Smooth muscle cell (in vitro differentiated cells): ENCODE results near the gene PCGF3. TPM values are rescaled to one million over a fixed set of nuclear protein-coding genes. Genes with fewer than 3 reads are reported as not detected.

ENCODE experiments used
- DNase-seq: peaks from one replicate; lab custom pipeline; 2025; ENCODE audit not compliant: unreplicated experiment; lab: John Stamatoyannopoulos, UW
- H2AFZ ChIP-seq: fragments of 200-600 bp; sonication (generic); 2 replicates; pipeline ENCODE4 v1.6.0; 2016; ENCODE audit warnings: antibody characterized with exemption, low read depth, mild to moderate bottlenecking
- H3F3A ChIP-seq: fragments of 200-600 bp; sonication (generic); 2 replicates; pipeline ENCODE4 v1.6.0; 2017; ENCODE audit warnings: antibody characterized with exemption, low read depth
- H3K27ac ChIP-seq: fragments of 200-600 bp; sonication (generic); 2 replicates; pipeline ENCODE4 v1.5.1; 2016; ENCODE audit warnings: low read depth, mild to moderate bottlenecking
- H3K27me3 ChIP-seq: fragments of 200-600 bp; sonication (generic); 2 replicates; pipeline ENCODE4 v1.6.1; 2016; ENCODE audit warnings: low read depth, mild to moderate bottlenecking
- H3K36me3 ChIP-seq: fragments of 200-600 bp; sonication (generic); 2 replicates; pipeline ENCODE4 v1.5.1; 2016; ENCODE audit warnings: low read depth
- H3K4me1 ChIP-seq: fragments of 200-600 bp; sonication (generic); 2 replicates; pipeline ENCODE4 v1.5.1; 2016; ENCODE audit warnings: low read depth
- H3K4me2 ChIP-seq: fragments of 200-600 bp; sonication (generic); 2 replicates; pipeline ENCODE4 v1.6.0; 2016; ENCODE audit warnings: mild to moderate bottlenecking
- H3K4me3 ChIP-seq: fragments of 200-600 bp; sonication (generic); 2 replicates; pipeline ENCODE4 v1.5.1; 2016; ENCODE audit warnings: mild to moderate bottlenecking
- H3K79me2 ChIP-seq: fragments of 200-600 bp; sonication (generic); 2 replicates; pipeline ENCODE4 v1.6.0; 2016; ENCODE audit warnings: low read depth, mild to moderate bottlenecking
- H3K9ac ChIP-seq: fragments of 200-600 bp; sonication (generic); 2 replicates; pipeline ENCODE4 v1.6.0; 2016; ENCODE audit warnings: low read depth
- H3K9me3 ChIP-seq: fragments of 200-600 bp; sonication (generic); replicated peaks from 2 replicates; pipeline ENCODE4 v1.5.1; 2016; ENCODE audit warnings: low read depth
- H4K20me1 ChIP-seq: fragments of 200-600 bp; sonication (generic); 2 replicates; pipeline ENCODE4 v1.6.0; 2016; ENCODE audit warnings: low read depth
- WGBS: methylation state at CpG from one replicate; pipeline ENCODE4 v1.1.7; 2016; ENCODE audit warnings: low lambda C conversion rate; 5-methylcytosine and 5-hydroxymethylcytosine counted together
- polyA plus RNA-seq: library from polyadenylated mRNA; unstranded; fragments of >200 nt; fragmentation: Nextera tagmentation; extraction: Ambion mirVana; gene quantifications from 2 replicates; pipeline ENCODE4 v1.2.1, GENCODE V29; 2016
- total RNA-seq: library from RNA; depleted of rRNA; stranded (reverse); fragments of >200 nt; gene quantifications from 2 replicates; pipeline ENCODE4 v1.2.3, GENCODE V29; 2014
- TF ChIP-seq, protein P1 (sequence below): fragments of 200-600 bp; sonication (generic); IDR thresholded peaks from 2 replicates; pipeline ENCODE4 v1.5.1; 2017; ENCODE audit warnings: borderline replicate concordance, mild to moderate bottlenecking, antibody characterized with exemption; ENCODE audit not compliant: insufficient read depth, poor library complexity, severe bottlenecking

The PCGF3 gene
- total and polyA plus RNA-seq, 2 experiments from 2014 or later = 29.6 to 45.4 TPM

DNA sequence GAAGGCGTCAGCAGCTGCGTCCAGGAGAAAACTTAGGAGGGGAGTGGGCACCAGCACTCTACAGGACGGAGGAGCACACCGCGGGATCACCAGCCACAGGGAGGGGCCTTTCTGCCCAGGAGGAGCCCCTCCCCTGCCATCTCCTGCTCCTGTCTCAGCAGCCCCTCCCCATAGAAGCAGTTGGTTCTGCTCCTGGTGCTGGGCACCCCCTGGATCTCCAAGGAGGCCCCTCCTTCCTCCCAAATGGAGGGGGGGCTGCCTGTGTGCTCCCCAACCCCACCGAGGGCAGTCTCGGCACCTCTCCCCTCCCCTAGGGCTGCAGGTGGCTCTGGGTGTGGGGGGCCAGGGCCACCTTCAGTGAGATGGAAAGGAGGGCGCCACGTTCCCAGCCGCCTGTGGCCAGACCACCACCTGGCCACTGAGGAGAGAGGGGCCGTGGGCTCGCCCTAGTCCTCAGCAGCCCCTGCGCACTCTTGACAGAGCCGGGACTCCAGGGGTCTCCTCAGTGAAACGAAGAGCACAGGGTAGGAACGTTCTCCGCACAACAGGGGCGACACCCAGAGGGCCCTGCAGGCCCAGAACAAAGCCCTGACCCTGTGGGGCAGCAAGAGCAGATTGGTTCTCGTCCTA, 82.5 kb downstream of the PCGF3 start:
- Histone ChIP-seq H3K79me2 (no peaks in the 10 kb centered on the region), H3K27ac (no peak overlapping the region), H4K20me1 (no peaks in the 10 kb centered on the region), H3K27me3 (peaks cover 65% of the 10 kb centered on the region), H3K4me1 (peaks cover 12% of the 10 kb centered on the region), H3K9ac (no peak overlapping the region), H3K9me3 (no peaks in the 10 kb centered on the region), H3F3A (no peaks in the 10 kb centered on the region), H3K4me2 (no peak overlapping the region), H3K4me3 (no peak overlapping the region), H3K36me3 (no peaks in the 10 kb centered on the region), H2AFZ (no peak overlapping the region)
- WGBS = 90% methylated on average over 19 of the region's 19 CpGs
- DNase-seq = no peak
- TF ChIP-seq, protein P1, sequence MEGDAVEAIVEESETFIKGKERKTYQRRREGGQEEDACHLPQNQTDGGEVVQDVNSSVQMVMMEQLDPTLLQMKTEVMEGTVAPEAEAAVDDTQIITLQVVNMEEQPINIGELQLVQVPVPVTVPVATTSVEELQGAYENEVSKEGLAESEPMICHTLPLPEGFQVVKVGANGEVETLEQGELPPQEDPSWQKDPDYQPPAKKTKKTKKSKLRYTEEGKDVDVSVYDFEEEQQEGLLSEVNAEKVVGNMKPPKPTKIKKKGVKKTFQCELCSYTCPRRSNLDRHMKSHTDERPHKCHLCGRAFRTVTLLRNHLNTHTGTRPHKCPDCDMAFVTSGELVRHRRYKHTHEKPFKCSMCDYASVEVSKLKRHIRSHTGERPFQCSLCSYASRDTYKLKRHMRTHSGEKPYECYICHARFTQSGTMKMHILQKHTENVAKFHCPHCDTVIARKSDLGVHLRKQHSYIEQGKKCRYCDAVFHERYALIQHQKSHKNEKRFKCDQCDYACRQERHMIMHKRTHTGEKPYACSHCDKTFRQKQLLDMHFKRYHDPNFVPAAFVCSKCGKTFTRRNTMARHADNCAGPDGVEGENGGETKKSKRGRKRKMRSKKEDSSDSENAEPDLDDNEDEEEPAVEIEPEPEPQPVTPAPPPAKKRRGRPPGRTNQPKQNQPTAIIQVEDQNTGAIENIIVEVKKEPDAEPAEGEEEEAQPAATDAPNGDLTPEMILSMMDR = no peak

DNA sequence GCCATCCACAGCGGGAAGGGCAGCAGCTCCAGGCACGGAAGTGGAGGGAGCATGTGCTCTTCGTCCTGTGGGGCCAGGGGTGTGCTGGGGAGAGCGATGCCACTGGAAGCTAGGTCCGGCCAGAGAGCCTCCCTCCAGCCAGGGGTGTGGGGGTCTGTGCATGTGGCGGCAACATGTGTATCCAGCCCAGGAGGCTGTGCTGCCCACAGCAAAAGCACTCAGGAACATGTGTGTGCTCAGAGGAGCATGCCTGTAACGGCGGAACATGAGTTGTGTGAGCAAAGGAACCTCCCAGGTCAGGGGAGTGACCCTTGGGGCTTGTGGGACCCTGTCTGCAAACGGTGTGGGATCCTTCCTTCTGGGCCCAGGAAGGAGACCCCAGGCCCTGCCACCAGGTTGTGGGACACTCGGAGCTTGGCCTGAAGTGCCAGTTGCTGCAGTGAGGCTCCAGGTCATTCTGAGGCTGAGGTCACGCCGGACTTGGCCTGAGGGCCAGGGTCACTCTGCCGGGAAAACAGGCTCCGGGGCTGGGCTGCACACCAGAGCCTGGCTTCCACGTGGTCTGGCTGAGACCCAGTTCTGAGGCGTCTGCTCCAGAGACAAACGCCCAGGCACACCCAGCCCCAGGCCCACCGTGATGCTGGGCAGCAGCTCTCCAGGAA, 83.1 kb downstream of the PCGF3 start:
- DNase-seq = no peak
- no peak overlapping the region for H3K27ac ChIP-seq
- peaks cover 12% of the 10 kb centered on the region for H3K4me1 ChIP-seq
- H3F3A ChIP-seq = no peaks in the 10 kb centered on the region
- H3K4me3 ChIP-seq = no peak overlapping the region
- WGBS = 85% methylated on average over 18 of the region's 18 CpGs
- H3K9me3 ChIP-seq = no peaks in the 10 kb centered on the region
- TF ChIP-seq, protein P1 = no peak
- no peak overlapping the region for H3K9ac ChIP-seq
- H3K4me2 ChIP-seq = no peak overlapping the region
- H3K36me3 ChIP-seq = no peaks in the 10 kb centered on the region
- no peaks in the 10 kb centered on the region for H3K79me2 ChIP-seq
- H2AFZ ChIP-seq = no peak overlapping the region
- peaks cover 72% of the 10 kb centered on the region for H3K27me3 ChIP-seq
- H4K20me1 ChIP-seq = no peaks in the 10 kb centered on the region

DNA sequence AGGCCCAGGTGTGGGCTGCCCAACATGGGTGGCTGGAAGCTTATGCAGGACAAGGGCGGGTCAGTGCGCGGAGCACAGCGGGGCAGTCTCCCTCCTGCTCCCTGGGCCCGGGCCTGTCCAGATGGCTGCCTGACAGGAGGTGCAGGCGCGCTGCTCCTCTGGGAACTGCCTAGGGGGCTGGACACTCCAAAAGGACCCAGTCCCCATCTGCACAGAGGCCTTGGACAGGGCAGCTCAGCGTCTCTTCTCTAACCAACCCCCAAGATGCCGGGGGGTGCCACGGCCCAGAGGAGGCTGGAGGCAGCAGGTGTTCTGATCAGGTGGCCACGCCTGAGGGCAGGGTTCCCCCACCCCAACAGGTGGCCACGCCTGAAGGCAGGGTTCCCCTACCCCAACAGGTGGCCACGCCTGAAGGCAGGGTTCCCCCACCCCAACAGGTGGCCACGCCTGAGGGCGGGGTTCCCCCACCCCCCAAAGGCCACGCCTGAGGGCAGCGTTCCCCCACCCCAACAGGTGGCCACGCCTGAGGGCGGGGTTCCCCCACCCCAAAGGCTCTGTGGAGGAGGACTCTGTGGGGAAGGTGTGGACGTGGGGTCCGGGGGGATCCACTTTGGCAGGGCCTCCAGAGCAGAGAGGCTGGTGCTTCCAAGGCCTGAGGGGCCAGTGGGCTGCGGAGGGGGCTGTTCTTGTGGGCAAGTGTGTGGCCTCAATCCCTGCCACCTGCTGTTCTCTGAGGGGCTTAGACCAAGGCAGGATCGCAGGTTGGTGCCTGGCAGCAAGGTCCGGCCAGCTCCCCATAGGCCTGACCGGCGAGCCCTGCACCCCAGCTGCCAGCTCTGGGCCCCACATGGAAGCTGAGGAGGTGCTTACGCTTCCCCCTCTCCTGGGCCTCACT, 84.2 kb downstream of the PCGF3 start:
- no peaks in the 10 kb centered on the region for H3K9me3 ChIP-seq
- H3K36me3 ChIP-seq = no peaks in the 10 kb centered on the region
- H3K4me3 ChIP-seq = no peak overlapping the region
- peaks cover 74% of the 10 kb centered on the region for H3K27me3 ChIP-seq
- H3K4me1 ChIP-seq = peaks cover 12% of the 10 kb centered on the region
- H3F3A ChIP-seq = no peaks in the 10 kb centered on the region
- H2AFZ ChIP-seq = no peak overlapping the region
- no peaks in the 10 kb centered on the region for H3K79me2 ChIP-seq
- no peak overlapping the region for H3K9ac ChIP-seq
- no peak for DNase-seq
- 95% methylated on average over 21 of the region's 27 CpGs for WGBS
- no peak overlapping the region for H3K27ac ChIP-seq
- TF ChIP-seq, protein P1 = no peak
- no peak overlapping the region for H3K4me2 ChIP-seq
- H4K20me1 ChIP-seq = no peaks in the 10 kb centered on the region
